OCI-LY7 (cell line): ENCODE results near the gene KLK11.

ENCODE experiments used
- EZH2phosphoT487 ChIP-seq: fragments of 200-600 bp; sonication (generic); IDR thresholded peaks from 2 replicates; pipeline ENCODE4 v1.6.1; 2018; ENCODE audit warnings: low read depth, borderline replicate concordance, mild to moderate bottlenecking, mixed run types, antibody characterized with exemption, low read length, moderate library complexity, mixed read lengths
- TF ChIP-seq, protein P1 (sequence below): fragments of 200-600 bp; sonication (generic); conservative IDR thresholded peaks from 2 replicates; pipeline ENCODE4 v1.5.1; 2014; ENCODE audit warnings: mild to moderate bottlenecking, antibody characterized with exemption, low read length, moderate library complexity, mixed read lengths

DNA sequence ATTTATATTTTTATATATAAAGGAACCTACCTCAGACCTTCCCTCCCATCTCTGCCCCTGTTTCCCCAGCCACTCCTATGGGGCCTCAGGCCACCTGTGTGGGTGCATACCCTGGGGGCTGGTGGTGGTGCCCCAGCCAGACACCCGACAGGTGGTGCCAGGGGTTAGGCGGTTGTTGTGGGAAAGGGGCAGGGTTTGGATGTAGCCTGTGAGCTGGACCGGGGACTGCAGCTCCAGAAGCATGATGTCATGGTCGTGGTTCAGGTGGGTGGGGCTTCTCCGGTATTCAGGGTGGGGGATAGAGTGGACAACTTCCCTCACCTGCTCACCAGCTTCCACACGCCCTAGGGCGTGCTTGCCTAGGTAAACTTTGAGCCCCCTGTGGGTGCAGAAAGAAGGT lies 33.3 kb upstream of the KLK11 start:
- TF ChIP-seq EZH2phosphoT487: no peak
- TF ChIP-seq, protein P1, sequence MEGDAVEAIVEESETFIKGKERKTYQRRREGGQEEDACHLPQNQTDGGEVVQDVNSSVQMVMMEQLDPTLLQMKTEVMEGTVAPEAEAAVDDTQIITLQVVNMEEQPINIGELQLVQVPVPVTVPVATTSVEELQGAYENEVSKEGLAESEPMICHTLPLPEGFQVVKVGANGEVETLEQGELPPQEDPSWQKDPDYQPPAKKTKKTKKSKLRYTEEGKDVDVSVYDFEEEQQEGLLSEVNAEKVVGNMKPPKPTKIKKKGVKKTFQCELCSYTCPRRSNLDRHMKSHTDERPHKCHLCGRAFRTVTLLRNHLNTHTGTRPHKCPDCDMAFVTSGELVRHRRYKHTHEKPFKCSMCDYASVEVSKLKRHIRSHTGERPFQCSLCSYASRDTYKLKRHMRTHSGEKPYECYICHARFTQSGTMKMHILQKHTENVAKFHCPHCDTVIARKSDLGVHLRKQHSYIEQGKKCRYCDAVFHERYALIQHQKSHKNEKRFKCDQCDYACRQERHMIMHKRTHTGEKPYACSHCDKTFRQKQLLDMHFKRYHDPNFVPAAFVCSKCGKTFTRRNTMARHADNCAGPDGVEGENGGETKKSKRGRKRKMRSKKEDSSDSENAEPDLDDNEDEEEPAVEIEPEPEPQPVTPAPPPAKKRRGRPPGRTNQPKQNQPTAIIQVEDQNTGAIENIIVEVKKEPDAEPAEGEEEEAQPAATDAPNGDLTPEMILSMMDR: no peak
